Erythroblast (primary cell): ENCODE measurements around the gene MOCS3.

Experiments used
- DNase-seq, 2 experiments: peaks; one replicate each; lab custom pipeline; 2025; lab: John Stamatoyannopoulos, UW
- GATA1 ChIP-seq: IDR thresholded peaks from 2 replicates; pipeline ENCODE4 v1.6.1; 2011; ENCODE audit warnings: low read depth, mild to moderate bottlenecking, control low read depth, low read length, moderate library complexity
- POLR2A ChIP-seq: IDR thresholded peaks from 2 replicates; pipeline ENCODE4 v1.6.1; 2011; ENCODE audit warnings: mild to moderate bottlenecking, low read length

The MOCS3 gene, protein sequence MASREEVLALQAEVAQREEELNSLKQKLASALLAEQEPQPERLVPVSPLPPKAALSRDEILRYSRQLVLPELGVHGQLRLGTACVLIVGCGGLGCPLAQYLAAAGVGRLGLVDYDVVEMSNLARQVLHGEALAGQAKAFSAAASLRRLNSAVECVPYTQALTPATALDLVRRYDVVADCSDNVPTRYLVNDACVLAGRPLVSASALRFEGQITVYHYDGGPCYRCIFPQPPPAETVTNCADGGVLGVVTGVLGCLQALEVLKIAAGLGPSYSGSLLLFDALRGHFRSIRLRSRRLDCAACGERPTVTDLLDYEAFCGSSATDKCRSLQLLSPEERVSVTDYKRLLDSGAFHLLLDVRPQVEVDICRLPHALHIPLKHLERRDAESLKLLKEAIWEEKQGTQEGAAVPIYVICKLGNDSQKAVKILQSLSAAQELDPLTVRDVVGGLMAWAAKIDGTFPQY

DNA sequence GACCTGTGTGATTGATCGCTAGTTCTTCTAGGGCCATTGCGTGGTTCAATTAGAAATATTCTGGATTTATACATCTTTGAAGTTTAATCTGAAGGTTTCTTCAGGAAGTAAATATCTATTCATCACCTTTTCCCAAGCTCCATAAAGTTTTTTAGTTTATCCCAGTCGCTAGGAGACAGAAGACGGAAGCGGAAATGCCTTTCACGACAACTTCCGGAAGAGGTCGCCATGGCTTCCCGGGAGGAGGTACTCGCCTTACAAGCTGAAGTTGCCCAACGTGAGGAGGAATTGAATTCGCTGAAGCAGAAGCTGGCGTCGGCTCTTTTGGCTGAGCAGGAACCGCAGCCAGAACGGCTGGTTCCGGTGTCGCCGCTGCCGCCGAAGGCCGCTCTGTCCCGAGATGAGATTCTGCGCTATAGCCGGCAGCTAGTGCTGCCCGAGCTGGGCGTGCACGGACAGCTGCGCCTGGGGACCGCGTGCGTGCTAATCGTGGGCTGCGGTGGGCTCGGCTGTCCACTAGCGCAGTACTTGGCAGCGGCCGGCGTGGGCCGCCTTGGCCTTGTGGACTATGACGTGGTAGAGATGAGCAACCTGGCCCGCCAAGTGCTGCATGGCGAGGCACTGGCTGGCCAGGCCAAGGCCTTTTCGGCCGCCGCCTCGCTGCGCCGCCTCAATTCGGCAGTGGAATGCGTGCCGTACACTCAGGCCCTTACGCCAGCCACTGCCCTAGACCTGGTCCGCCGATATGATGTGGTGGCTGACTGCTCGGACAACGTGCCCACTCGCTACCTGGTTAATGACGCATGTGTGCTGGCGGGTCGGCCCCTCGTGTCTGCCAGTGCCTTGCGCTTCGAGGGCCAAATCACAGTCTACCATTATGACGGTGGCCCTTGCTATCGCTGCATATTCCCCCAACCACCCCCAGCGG is at the start of gene MOCS3:
Gene MOCS3 (plus strand): TSS at position 204 of the 928 bp plus-strand sequence. CDS start 25 bp downstream, at position 229.
- DNase-seq: peak; percentile 97 to 99
- TF ChIP-seq POLR2A: peak; percentile 87
- TF ChIP-seq GATA1: no peak

DNA sequence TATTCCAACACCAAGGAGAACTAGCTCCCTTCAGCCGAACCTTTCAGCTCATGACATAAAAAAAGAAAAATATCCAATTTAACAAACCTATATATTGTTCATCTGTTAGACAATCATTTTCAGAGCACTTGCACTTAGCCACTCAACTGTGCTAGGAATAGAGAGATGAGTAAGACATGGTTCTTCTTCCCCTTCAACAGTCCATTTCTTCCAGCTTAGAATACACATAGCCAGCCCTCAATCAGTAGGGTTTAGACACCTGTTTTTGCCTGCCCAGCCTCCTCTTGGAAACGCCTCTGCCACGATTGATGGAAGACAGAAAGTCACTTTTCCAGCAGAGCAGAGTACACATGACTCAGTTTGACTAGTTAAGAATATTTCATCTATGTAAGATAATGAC is 49.2 kb upstream of the MOCS3 start:
- TF ChIP-seq POLR2A (no peak), GATA1 (no peak)
- DNase-seq: no peak

DNA sequence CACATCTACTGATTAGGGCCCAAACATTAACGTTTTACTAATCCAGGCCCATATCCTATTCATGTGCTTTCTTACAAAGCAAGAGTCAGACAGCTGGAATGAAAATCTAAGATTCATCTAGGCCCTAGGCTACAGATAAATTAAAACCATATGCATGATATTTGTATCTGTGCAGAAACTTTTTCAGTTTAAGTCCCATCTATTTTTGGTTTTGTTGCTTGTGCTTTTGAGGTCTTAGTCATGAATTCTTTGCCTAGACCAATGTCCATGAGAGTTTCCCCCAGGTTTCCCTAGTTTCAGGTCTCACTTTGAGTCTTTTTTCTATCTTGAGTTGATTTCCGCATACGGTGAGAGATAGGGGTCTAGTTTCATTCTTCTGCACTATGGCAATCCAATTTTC is 47.6 kb upstream of the MOCS3 start:
- DNase-seq: no peak
- no peak for TF ChIP-seq GATA1
- TF ChIP-seq POLR2A: no peak

DNA sequence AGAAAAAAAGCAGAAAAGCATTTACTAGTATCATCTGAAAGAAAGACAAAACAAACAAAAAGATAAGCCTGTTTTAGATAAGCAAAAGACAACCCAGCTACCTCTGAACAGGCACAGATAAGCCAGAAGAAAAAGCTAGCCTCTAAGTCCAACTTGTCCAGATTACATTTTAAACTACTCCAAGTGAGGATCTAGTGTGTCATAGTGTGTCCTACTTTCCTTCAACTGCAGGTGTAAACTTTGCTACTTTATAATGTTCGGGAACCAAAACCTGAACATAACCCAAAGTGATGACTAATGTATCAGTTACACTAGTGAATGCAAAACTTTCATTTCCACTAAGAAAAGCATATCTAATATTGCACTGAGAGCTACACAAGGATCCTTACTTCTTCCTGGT is 46.9 kb upstream of the MOCS3 start:
- TF ChIP-seq GATA1 (no peak), POLR2A (no peak)
- peak; percentile 34 to 60 for DNase-seq

DNA sequence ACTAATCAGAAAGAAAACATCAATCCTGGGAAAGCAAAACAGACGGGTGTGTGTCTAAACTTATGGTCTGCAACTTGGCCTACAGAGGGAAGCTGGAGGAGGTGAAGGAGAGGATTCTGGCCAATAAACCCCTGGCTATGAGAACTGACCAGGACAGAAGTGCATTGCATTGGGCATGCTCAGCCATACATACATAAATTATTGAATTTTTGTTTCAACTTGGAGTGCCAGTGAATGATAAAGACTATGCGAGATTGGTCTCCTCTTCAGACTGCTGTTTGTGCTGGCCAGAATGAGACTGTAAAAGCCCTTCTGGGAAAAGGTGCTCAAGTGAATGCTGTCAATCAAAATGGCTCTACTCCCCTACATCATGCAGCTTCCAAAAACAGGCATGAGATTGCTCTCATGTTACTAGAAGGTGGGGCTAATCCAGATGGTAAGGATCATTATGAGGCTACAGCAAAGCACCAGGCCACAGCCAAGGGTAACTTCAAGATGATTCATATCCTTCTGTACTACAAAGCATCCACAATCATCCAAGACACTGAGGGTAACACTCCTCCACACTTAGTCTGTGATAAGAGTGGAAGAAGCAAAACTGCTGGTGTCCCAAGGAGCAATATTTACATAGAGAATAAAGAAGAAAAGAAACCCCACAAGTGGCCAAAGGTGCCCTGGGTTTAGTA is 44.8 kb upstream of the MOCS3 start:
- peak in 1 of 2 experiments; percentile 8 for DNase-seq

DNA sequence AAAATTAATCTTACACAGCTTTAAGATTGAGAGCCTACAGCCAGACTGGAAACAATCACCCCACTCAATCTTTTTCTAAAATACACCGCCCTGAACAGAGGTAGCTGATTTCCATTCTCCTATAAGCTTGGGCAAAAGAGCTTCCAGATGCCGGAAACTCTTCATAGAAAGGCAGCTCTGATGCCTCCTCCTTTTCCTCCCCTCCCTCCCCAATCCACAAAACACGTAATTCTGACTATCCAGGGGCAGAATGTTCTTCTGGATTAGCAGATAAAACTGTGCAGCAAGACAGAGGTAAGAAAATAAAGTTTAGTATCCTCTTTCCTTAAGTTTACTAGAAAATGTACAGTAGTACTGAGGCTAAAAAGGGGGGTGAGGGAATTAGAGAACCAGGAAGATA is 43.2 kb upstream of the MOCS3 start:
- TF ChIP-seq GATA1 (no peak), POLR2A (no peak)
- no peak for DNase-seq

More for the DNA sequence above, 44.8 kb upstream of the MOCS3 start:
- TF ChIP-seq POLR2A: no peak
- no peak for TF ChIP-seq GATA1

DNA sequence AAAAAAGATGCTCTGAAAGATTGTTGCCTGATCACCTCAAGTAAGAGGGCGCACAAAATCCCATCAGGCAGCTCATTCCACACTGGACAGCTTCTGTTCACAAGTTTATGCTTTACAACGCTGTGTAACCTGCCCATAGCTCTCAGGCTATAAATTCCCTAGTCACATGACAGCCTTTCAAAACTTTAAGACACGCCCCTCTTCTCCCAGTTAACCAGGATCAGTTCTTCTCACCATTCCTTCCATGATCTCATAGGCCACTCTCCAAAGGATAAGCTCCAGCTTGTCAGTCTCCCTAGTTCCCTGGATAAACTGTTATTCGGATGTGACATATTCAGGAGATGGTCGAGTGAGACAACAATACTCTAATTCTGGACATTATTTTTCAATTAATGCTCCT is 42.4 kb upstream of the MOCS3 start:
- DNase-seq: no peak
- no peak for TF ChIP-seq POLR2A
- TF ChIP-seq GATA1: no peak

DNA sequence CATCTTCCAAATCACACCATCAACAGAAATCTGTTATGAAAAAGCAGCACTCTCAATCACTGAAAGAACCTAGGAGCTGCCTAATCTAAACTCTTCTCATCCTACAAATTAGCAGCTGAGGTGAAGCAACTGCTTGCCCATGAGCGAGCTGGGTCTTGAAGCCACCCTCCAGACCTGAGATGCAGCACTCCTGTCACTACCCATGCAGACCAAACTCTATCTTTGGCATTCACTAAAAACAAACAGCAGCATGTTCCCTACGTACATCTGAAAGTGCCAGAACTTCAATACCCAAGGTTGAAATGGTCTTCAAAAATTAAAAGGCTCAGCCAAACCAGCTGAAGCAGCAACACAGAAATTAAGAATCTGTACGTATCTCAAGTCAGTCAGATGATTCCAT is 41.7 kb upstream of the MOCS3 start:
- TF ChIP-seq GATA1: no peak
- no peak for TF ChIP-seq POLR2A
- DNase-seq: no peak

DNA sequence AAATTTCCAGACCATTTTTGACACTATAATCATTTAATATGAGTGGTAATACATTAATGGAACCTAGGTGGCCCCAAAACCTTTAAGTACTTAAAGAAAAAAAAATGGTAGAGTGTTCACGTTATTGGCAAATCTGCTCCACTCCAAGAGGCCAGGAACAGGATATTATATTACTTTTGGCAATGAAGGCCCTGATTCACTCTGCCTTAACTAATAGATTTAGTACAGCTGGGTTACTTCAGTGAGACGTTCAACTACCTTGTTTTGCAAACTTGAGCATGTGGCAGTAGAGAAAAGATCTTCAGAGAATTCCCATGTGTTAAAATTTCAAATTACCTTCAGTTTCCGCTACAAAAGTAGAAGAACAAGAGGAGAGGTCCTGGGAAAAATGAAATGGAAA is 40.2 kb upstream of the MOCS3 start:
- DNase-seq: no peak
- TF ChIP-seq POLR2A (no peak), GATA1 (no peak)

DNA sequence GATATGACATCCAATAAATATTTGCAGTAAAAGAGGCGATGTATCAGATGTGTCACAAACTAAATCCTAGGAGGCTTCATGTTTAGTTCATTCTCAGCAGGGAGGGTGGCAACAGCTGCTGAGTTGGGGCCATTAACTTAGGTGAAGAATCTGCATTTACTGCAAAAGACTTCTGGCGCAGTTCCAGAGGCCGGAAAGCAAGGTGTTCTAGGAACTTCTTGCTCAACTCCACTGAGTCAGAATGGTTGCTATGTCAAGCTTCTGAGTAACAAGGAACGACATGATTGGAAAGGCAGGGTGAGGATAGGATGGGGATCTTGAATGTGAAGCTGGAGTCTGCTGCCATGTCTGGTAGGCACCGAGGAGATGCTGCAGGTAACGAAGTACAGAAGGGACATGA is 39.1 kb upstream of the MOCS3 start:
- TF ChIP-seq GATA1: no peak
- TF ChIP-seq POLR2A: no peak
- DNase-seq: no peak

DNA sequence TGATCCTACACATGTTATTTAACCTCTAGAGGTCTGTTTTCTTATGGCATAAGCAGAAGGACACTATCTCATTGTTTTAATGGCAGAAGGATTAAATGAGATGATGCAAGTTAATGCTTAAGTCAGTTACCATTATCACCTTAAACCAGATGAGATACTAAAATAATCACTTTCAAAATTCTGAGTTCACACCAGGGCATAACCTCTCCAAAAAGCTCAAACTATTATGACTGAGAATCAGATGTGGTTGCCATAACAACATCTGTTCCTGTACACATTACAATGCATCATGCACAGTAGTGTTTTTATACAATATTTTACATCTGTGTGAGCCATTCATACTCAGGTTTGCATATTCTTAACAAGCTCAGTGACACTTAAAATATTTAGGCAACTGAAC is 37.6 kb upstream of the MOCS3 start:
- DNase-seq: peak; percentile 67 to 84
- TF ChIP-seq GATA1 (no peak), POLR2A (peak; percentile 11)

DNA sequence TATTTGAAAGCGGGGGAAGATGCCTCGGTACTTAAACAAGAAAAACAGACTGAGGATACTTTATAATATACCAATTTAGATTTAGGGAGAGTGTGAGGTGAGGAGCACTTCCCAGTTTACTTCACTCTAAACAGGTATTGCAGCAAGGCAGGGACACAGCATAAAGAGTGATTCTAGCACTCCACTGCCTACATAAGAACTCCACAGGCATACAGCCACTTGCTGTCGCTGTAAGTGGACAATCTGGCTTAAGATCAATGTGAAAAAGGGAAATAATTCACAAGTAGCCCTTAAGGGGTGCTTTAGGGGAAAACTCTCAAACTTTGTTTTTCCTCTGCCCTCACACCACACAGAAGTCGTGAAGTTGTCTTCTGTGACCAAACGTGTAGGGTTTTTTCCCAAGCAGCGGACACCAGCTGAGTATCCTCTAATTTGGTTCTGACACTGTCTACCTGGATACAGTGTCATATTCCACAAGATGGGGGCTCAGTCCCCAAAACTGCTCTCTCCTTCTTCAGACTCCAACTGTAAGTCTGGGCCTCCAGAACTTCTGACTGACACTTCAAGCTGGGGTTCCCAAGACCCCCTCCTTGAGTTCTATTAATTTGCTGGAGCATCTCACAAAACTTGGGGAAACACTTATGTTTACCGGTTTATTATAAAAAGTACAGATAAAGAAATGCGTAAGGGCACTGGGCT is 36.7 kb upstream of the MOCS3 start:
- DNase-seq: no peak
- no peak for TF ChIP-seq GATA1
- no peak for TF ChIP-seq POLR2A
